ENCODE results near the gene B3GALT4.
A peak's percentile ranks its signal among the peaks of the same experiment; 100 is the strongest.
"Not testable (repeated sequence)": the region's sequence is repeated elsewhere in the genome, so short reads cannot be mapped to it uniquely, and the experiment has no call there.

Gene B3GALT4, protein sequence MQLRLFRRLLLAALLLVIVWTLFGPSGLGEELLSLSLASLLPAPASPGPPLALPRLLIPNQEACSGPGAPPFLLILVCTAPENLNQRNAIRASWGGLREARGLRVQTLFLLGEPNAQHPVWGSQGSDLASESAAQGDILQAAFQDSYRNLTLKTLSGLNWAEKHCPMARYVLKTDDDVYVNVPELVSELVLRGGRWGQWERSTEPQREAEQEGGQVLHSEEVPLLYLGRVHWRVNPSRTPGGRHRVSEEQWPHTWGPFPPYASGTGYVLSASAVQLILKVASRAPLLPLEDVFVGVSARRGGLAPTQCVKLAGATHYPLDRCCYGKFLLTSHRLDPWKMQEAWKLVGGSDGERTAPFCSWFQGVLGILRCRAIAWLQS

DNA sequence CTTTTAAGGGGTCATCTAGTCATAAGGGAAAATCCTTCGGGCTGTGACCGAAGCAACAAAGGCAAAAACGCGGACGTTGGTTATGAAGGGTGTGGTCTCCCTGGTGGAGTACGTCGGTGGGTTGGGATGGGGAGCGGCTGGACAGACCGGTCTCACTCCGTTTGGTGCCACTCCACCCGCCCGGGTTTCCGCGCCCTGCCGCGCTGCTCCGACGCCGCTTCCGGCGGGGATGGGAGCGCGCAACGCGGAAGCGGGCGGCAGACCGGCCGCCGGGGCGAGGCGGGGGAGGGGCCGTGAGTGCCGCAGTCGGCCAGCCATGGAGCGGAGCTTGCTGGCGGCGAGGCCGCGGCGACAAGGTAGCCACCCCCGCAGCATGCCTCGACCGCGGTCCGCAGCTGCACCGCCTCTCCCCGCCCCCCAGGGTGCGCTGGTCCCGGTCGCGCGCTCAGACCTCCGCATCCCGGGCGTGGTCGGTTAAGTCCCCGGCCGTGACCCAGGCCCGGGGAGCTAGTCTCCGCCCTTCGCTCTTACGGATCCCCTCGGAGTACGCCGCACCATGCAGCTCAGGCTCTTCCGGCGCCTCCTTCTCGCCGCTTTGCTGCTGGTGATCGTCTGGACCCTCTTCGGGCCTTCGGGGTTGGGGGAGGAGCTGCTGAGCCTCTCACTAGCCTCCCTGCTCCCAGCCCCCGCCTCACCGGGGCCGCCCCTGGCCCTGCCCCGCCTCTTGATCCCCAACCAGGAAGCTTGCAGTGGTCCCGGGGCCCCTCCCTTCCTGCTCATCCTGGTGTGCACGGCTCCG lies at the start of gene B3GALT4:
Gene B3GALT4 (plus strand): TSS at position 260 of the 799 bp plus-strand sequence. CDS start 297 bp downstream, at position 557.
- peak in 1 of 2 donors; percentile 52 for DNase-seq (ENCODE audit: extremely low read depth in 1 of 2, low read depth in 1 of 2)

DNA sequence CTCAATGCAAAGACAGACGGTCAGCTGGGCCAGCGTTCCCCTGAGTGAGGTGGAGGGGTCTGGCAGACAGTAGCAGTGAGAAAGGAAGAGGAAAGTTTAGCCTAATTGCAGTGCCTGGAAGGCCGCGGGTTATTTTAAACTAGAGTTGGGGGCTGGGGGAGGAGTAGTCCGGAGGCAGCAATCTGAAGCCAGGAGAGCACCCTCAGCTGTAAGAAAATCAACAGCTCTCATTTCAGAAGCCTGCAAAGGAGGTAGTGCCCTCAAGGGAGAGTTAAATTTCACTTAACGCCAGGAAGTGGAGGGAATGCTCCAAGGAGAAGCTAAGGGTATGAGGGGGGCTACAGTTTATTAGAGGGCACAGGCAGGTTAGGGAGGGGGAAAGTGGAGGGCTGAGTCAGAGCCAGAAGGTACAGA lies 41.7 kb upstream of the B3GALT4 start:
- DNase-seq (ENCODE audit: extremely low read depth in 1 of 2, low read depth in 1 of 2), result no peak

DNA sequence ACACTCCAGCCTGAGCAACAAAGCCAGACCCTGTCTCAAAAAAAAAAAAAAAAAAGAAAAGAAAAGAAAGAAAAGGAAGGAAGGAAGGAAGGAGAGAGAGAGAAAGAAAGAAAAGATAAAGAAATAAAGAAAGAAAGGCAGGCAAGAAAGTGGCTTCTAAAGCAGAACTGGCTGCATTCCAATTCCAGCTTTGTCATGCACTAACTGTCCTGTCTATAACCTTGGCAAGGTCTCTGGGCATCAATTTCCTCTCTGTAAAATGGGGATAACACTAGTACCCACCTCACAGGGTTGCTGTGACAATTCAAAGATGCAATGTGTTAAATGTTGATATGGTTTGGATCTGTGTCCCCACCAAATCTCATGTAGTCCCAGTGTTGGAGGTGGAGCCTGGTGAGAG lies 40.6 kb upstream of the B3GALT4 start:
- no peak for DNase-seq (ENCODE audit: extremely low read depth in 1 of 2, low read depth in 1 of 2)

GRCh38 chr6:33236852-33237251 lies 40.1 kb upstream of the B3GALT4 start:
- DNase-seq (ENCODE audit: extremely low read depth in 1 of 2, low read depth in 1 of 2), result no peak

- no peak for DNase-seq (ENCODE audit: extremely low read depth in 1 of 2, low read depth in 1 of 2)
Measured at GRCh38 chr6:33237741-33238140, 39.2 kb upstream of the B3GALT4 start.

DNA sequence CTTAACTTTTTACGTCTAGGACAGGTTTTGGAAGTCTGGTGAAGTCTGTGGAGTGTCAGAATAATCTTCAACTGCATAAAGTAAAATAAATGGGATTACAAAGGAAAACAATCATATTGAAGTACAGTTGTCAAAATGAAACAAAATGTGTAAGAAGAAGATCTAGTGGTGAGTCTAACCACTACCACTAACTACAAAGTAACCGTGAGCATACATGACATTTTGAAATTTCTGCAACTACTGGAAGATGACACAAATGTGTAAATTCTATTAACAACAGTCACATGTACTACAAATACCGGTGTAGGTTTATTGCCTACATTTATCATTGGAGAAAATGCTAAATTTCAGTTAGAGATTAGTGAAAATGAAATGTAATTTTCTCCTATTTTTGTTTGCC lies 35.0 kb upstream of the B3GALT4 start:
- DNase-seq (ENCODE audit: extremely low read depth in 1 of 2, low read depth in 1 of 2), result no peak

GRCh38 chr6:33243476-33243875 lies 33.4 kb upstream of the B3GALT4 start:
- DNase-seq (ENCODE audit: extremely low read depth in 1 of 2, low read depth in 1 of 2), result no peak

DNA sequence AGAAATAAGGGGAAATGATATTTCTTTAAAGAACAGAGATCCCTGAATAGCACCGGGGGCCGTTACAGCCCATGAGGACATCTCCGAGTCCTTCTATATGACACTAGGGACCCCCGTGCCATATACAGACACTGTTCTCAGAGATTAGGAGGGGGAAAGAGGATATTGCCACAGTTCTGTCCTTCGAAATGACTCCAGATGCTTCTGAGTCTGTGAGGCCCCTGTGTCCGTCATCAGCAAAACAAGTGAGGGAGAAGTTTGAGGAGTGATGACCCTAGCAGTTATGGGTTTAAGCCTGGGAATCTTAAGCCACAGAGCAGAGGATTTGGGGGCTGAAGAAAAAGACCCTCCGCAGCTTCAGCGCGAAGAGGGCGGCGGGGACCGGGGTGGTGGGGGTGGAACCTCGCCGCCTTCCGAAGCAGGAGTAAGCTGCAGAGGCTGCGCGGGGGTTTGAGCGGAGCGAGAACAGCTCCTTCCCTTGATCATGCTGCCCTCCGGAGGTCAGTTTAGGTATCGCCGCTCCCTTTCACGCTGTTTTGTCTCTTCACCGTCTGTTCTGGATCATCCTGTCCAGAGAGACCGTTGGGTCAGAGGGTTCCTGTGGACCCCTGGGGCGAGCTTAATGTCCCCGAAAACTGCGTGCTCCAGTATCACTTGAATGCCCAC lies 28.8 kb upstream of the B3GALT4 start:
- peak; percentile 83 to 86 for DNase-seq (ENCODE audit: extremely low read depth in 1 of 2, low read depth in 1 of 2)

- no peak for DNase-seq (ENCODE audit: extremely low read depth in 1 of 2, low read depth in 1 of 2)
Measured at GRCh38 chr6:33248643-33248931, 28.3 kb upstream of the B3GALT4 start.

GRCh38 chr6:33248932-33249731 lies 27.8 kb upstream of the B3GALT4 start:
- DNase-seq (ENCODE audit: extremely low read depth in 1 of 2, low read depth in 1 of 2), result peak; percentile 87 to 92

GRCh38 chr6:33249732-33250630 lies 26.9 kb upstream of the B3GALT4 start:
- DNase-seq (ENCODE audit: extremely low read depth in 1 of 2, low read depth in 1 of 2), result no peak

DNA sequence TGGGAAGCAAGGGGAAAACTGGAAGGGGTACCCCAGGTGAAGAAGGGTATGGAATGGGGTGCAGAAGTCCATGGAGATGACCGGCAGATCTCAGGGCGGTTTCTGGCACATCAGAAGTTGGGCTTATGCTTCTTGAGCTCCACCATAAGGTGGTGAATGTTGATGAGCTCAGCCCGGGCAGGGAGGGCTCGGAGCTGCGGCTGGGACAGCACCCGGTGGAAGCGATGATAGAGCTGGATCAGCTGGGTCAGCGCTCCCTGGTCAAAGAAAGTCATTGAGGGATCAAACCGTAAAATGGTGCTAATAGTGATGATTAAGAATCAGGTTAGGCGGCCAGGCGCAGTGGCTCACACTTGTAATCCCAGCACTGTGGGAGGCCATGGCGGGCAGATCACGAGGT lies 26.2 kb upstream of the B3GALT4 start:
- no peak for DNase-seq (ENCODE audit: extremely low read depth in 1 of 2, low read depth in 1 of 2)

GRCh38 chr6:33251395-33252012 lies 25.4 kb upstream of the B3GALT4 start:
- no peak for DNase-seq (ENCODE audit: extremely low read depth in 1 of 2, low read depth in 1 of 2)

DNA sequence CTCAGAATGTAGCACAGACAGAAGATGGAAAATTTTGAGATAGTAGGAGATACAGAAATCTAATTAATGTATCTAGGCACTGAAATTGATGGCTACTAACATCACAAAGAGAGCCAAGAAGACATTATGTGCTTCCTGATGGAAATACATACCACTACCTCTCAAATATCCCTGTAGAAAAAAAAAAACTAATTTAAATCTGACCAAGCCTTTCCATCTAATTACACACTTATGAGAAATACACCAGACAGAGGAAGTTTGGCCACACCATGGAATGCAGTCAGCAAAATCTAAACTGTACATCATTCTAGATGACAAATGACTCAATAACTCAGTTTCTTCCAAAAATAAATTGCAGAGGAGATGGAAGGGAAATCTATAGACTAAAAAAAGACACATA lies 24.2 kb upstream of the B3GALT4 start:
- no peak for DNase-seq (ENCODE audit: extremely low read depth in 1 of 2, low read depth in 1 of 2)

DNA sequence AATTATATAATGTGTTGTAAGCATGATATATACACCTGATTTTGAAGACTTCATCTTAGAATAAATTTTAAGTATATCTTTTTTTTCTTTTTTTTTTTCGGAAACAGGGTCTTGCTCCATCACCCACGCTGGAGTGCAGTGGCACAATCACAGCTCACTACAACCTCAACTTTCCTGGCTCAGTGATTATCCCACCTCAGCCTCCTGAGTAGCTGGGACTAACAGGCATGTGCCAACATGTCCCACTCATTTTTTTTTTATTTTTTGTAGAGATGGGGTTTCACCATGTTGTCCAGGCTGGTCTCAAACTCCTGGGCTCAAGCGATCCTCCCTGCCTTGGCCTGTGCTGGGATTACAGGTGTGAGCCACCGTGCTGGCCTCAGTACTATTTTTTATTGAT lies 22.3 kb upstream of the B3GALT4 start:
- no peak for DNase-seq (ENCODE audit: extremely low read depth in 1 of 2, low read depth in 1 of 2)

GRCh38 chr6:33259032-33259431 lies 17.9 kb upstream of the B3GALT4 start:
- no peak for DNase-seq (ENCODE audit: extremely low read depth in 1 of 2, low read depth in 1 of 2)

GRCh38 chr6:33262490-33262889 lies 14.4 kb upstream of the B3GALT4 start:
- not testable (repeated sequence) for DNase-seq (ENCODE audit: extremely low read depth in 1 of 2, low read depth in 1 of 2)

- DNase-seq (ENCODE audit: extremely low read depth in 1 of 2, low read depth in 1 of 2), result no peak
Measured at GRCh38 chr6:33264015-33264414, 12.9 kb upstream of the B3GALT4 start.

DNA sequence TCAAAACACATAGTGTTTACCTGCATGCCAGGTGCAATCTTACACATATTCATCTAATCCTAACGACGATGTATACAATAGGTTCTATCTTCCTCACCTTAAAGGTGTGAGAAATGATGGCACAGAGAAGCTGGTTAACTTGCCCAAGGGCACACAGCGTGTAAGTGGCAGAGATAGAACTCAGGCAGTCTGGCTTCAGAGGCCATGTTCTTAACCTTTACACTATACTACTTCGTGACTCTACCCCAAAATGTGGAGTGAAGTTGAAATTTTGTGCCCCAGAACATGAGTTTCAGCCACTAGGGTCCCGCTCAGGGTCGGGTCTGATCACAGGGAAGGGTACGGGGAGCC lies 5.8 kb upstream of the B3GALT4 start:
- no peak for DNase-seq (ENCODE audit: extremely low read depth in 1 of 2, low read depth in 1 of 2)
